Measurements from ENCODE around the gene AP2A1.
A peak's percentile ranks its signal among the peaks of the same experiment; 100 is the strongest.

DNA sequence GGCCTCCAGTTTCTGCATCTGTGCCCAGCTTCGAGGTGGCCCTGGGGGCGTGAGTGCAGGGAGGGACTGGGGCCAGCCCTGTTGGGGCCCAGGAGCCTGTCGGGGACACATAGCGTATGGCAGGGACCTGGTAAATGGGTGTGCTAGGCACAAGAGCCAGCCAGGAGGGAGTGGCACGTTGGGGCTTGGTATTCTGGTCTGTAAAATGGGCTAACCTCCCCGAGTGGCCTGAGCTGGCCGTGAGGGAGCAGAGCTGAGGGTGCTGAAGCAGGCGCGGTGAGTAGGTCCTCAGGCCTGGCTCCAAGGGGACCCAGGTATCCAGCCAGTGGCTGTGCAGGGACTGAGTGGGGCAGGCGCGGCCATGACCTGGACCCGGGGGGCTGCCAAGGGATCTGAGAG, 88.5 kb downstream of the AP2A1 start:
- TF ChIP-seq EZH2 (IDR thresholded peaks at IDR 0.05) (no peak), POLR2AphosphoS5 (IDR thresholded peaks at IDR 0.05; ENCODE audit: borderline replicate concordance, low read depth, low read length) (peak; percentile 14; the same call in 1 of the 2 replicates)
